ENCODE measurements around the gene MTCL1.

DNA sequence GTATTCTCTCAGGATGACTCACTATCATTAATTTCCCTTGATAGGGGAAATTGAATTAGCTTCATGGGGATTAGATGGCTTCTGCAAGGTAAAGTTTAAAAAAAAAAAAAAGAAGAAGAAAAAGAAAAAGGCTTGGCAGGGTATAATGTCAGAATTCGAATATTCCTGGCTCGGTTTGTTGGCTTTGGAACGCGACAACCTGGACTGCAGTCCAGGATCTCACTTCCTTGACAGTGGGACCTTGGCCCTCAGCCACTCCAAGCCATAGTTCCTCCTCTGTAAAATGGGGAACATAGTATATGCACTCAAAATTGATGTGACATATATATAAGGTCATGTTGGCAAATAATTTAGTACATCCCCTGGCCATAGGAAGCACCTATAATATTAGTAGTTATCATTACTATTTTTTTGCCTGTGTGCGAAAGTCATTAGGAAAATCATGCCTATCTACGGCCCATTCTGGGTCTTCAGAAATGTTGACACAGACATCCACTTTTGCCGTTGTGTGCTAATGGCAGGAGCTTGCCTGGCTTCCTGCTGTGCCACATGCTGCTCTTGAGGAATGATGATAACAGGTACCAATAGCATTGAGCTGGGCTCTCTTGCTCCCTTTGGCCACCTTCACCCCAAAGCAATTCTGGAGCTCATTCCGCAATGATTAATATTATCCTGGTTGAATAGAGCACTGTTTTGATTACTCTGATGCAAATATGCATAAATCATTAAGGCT, 97.9 kb downstream of the MTCL1 start:
- TF ChIP-seq ELF4 (IDR thresholded peaks at IDR 0.05) (no peak), TARDBP (IDR thresholded peaks at IDR 0.05) (no peak)
